HL-60 (cell line): ENCODE data around the gene GNPTG.

Experiments
- DNase-seq, 2 experiments: peaks; one replicate each; pipeline ENCODE4 v3.0.0-alpha.2; 2010 to 2020; ENCODE audit warnings: low read depth in 1 of 2, low spot score in 1 of 2
- H3K27ac ChIP-seq: fragments of 250-450 bp; sonication (Bioruptor Pico); replicated peaks from 2 replicates; pipeline ENCODE4 v1.5.1; 2020; ENCODE audit warnings: mild to moderate bottlenecking, moderate library complexity
- H3K27me3 ChIP-seq: fragments of 250-450 bp; sonication (Bioruptor Pico); 2 replicates; pipeline ENCODE4 v1.5.1; 2021; ENCODE audit warnings: mild to moderate bottlenecking, moderate library complexity; ENCODE audit not compliant: insufficient read depth, poor library complexity, severe bottlenecking
- H3K4me3 ChIP-seq: replicated peaks from 2 replicates; pipeline ENCODE4 v1.5.1; 2011; ENCODE audit warnings: mild to moderate bottlenecking, control low read depth, low read length; ENCODE audit not compliant: insufficient read depth
- CTCF ChIP-seq: IDR thresholded peaks from one replicate; pipeline ENCODE4 v1.5.1; 2011; ENCODE audit warnings: low read length, control low read depth, inconsistent platforms; ENCODE audit not compliant: insufficient read depth
- GABPA ChIP-seq: IDR thresholded peaks from 2 replicates; pipeline ENCODE4 v1.6.1; 2012; ENCODE audit warnings: low read depth
- POLR2AphosphoS5 ChIP-seq: IDR thresholded peaks from 2 replicates; pipeline ENCODE4 v1.6.1; 2012; ENCODE audit warnings: low read depth
- REST ChIP-seq: IDR thresholded peaks from 2 replicates; pipeline ENCODE4 v1.6.1; 2012; ENCODE audit warnings: low read depth; ENCODE audit not compliant: insufficient replicate concordance
- SPI1 ChIP-seq: IDR thresholded peaks from 2 replicates; pipeline ENCODE4 v1.6.1; 2012; ENCODE audit warnings: low read depth, mild to moderate bottlenecking, borderline replicate concordance

Gene GNPTG

GRCh38 chr16:1315081-1316032, 36.4 kb upstream of the GNPTG start:
- H3K27ac ChIP-seq = no peak overlapping the region
- TF ChIP-seq SPI1 = no peak
- TF ChIP-seq CTCF = no peak
- TF ChIP-seq POLR2AphosphoS5 = no peak
- no peak for TF ChIP-seq REST
- no peak for TF ChIP-seq GABPA
- no peak overlapping the region for H3K4me3 ChIP-seq
- no peaks in the 10 kb centered on the region for H3K27me3 ChIP-seq
- DNase-seq = no peak

- H3K27me3 ChIP-seq = no peaks in the 10 kb centered on the region
Observed at GRCh38 chr16:1316033-1316405, 35.7 kb upstream of the GNPTG start.

More at GRCh38 chr16:1316033-1316405, 35.7 kb upstream of the GNPTG start:
- H3K4me3 ChIP-seq = no peak overlapping the region
- DNase-seq = no peak
- H3K27ac ChIP-seq = no peak overlapping the region
- TF ChIP-seq SPI1 (no peak), GABPA (no peak), CTCF (no peak), REST (no peak), POLR2AphosphoS5 (no peak)
